Measurements from ENCODE around the gene KLC3.

DNA sequence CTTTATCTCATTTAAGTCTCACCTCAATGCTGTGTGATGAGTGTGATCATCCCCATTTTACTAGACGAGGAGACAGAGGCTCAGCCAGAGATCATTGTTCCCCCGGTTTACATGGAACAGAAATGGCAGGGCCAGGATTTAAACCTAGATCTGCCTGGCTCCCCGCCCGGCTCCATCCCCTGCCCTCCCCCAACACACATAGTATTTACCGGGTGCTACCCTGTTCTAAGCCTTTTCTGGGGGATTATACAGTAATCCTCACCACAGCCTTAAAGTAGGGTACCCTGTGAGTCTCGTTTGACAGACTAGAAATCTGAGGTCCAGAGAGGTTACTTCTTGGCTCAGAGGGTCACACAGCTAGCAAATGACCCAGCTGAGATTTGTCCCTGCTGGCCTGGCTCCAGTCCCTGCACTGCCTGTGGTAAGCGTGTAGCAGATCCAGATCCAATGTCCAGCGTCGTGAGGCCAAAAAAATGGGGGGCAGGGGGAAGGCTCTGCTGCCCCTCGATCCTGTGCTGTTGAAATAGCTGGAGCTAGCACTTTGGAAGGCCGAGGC lies 3.8 kb upstream of the KLC3 start:
- TF ChIP-seq, protein P1, sequence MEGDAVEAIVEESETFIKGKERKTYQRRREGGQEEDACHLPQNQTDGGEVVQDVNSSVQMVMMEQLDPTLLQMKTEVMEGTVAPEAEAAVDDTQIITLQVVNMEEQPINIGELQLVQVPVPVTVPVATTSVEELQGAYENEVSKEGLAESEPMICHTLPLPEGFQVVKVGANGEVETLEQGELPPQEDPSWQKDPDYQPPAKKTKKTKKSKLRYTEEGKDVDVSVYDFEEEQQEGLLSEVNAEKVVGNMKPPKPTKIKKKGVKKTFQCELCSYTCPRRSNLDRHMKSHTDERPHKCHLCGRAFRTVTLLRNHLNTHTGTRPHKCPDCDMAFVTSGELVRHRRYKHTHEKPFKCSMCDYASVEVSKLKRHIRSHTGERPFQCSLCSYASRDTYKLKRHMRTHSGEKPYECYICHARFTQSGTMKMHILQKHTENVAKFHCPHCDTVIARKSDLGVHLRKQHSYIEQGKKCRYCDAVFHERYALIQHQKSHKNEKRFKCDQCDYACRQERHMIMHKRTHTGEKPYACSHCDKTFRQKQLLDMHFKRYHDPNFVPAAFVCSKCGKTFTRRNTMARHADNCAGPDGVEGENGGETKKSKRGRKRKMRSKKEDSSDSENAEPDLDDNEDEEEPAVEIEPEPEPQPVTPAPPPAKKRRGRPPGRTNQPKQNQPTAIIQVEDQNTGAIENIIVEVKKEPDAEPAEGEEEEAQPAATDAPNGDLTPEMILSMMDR (IDR thresholded peaks at IDR 0.05), result no peak
- no peak for TF ChIP-seq POLR2A (IDR thresholded peaks at IDR 0.05)
